Chondrocyte (in vitro differentiated cells): Measurements from ENCODE around the gene PTPRN2. TPM values are rescaled to one million over a fixed set of nuclear protein-coding genes. Genes with fewer than 3 reads are reported as not detected.

ENCODE experiments used
- DNase-seq: peaks from one replicate; pipeline ENCODE4 v3.0.0; 2021; ENCODE audit warnings: mixed read lengths, low spot score
- H3K27ac Mint-ChIP-seq: one replicate; pipeline ENCODE4 v1.8.0; 2021; ENCODE audit warnings: mild to moderate bottlenecking, moderate library complexity, mixed read lengths; ENCODE audit not compliant: unreplicated experiment
- H3K27me3 Mint-ChIP-seq: 2 replicates; pipeline ENCODE4 v1.8.0; 2021; ENCODE audit warnings: low read depth, mixed read lengths
- H3K36me3 Mint-ChIP-seq: 2 replicates; pipeline ENCODE4 v1.8.0; 2021; ENCODE audit warnings: low read depth, mixed read lengths
- H3K4me1 Mint-ChIP-seq: 2 replicates; pipeline ENCODE4 v1.8.0; 2021; ENCODE audit warnings: low read depth, mild to moderate bottlenecking, mixed read lengths
- H3K4me3 Mint-ChIP-seq: one replicate; pipeline ENCODE4 v1.8.0; 2021; ENCODE audit warnings: mild to moderate bottlenecking, moderate library complexity, mixed read lengths; ENCODE audit not compliant: unreplicated experiment
- H3K9me3 Mint-ChIP-seq: 2 replicates; pipeline ENCODE4 v1.8.0; 2021; ENCODE audit warnings: low read depth, mixed read lengths
- CTCF ChIP-seq: fragments of 200-600 bp; sonication (generic); IDR thresholded peaks from 2 replicates; pipeline ENCODE4 v1.5.0; 2021; ENCODE audit warnings: antibody characterized with exemption, mild to moderate bottlenecking, moderate library complexity
- total RNA-seq: library from RNA; stranded (reverse); gene quantifications from 3 replicates; pipeline ENCODE4 v1.2.1, GENCODE V29; 2021

Gene PTPRN2
- total RNA-seq, 1 donor from 2014 or later = 0.30 TPM

- H3K9me3 Mint-ChIP-seq = peaks cover 2% of the 10 kb centered on the region
- TF ChIP-seq CTCF = no peak
- no peaks in the 10 kb centered on the region for H3K36me3 Mint-ChIP-seq
- no peak overlapping the region for H3K4me3 Mint-ChIP-seq
- DNase-seq = peak; percentile 87
- H3K4me1 Mint-ChIP-seq = no peaks in the 10 kb centered on the region
- no peaks in the 10 kb centered on the region for H3K27me3 Mint-ChIP-seq
- no peak overlapping the region for H3K27ac Mint-ChIP-seq
Measured at GRCh38 chr7:157864911-157865310, 722.7 kb downstream of the PTPRN2 start.

- no peaks in the 10 kb centered on the region for H3K9me3 Mint-ChIP-seq
- H3K4me3 Mint-ChIP-seq = no peak overlapping the region
- no peak for TF ChIP-seq CTCF
- H3K27me3 Mint-ChIP-seq = no peaks in the 10 kb centered on the region
- no peaks in the 10 kb centered on the region for H3K36me3 Mint-ChIP-seq
- H3K4me1 Mint-ChIP-seq = no peaks in the 10 kb centered on the region
- H3K27ac Mint-ChIP-seq = no peak overlapping the region
- peak; percentile 87 for DNase-seq
Measured at GRCh38 chr7:157863906-157864810, 723.5 kb downstream of the PTPRN2 start.

GRCh38 chr7:157863176-157863575, 724.4 kb downstream of the PTPRN2 start:
- DNase-seq = peak; percentile 66
- Mint-ChIP-seq H3K36me3 (no peaks in the 10 kb centered on the region), H3K4me1 (no peaks in the 10 kb centered on the region), H3K9me3 (no peaks in the 10 kb centered on the region), H3K4me3 (no peak overlapping the region), H3K27me3 (no peaks in the 10 kb centered on the region), H3K27ac (no peak overlapping the region)
- TF ChIP-seq CTCF = no peak

- Mint-ChIP-seq H3K4me3 (no peak overlapping the region), H3K27ac (no peak overlapping the region), H3K36me3 (no peaks in the 10 kb centered on the region), H3K9me3 (no peaks in the 10 kb centered on the region), H3K27me3 (no peaks in the 10 kb centered on the region), H3K4me1 (no peaks in the 10 kb centered on the region)
- TF ChIP-seq CTCF = no peak
- DNase-seq = peak; percentile 83
Measured at GRCh38 chr7:157862731-157863130, 724.9 kb downstream of the PTPRN2 start.

- no peaks in the 10 kb centered on the region for H3K9me3 Mint-ChIP-seq
- H3K36me3 Mint-ChIP-seq = no peaks in the 10 kb centered on the region
- no peaks in the 10 kb centered on the region for H3K27me3 Mint-ChIP-seq
- H3K4me1 Mint-ChIP-seq = no peaks in the 10 kb centered on the region
- peak; percentile 85 for DNase-seq
- H3K4me3 Mint-ChIP-seq = no peak overlapping the region
- no peak for TF ChIP-seq CTCF
- no peak overlapping the region for H3K27ac Mint-ChIP-seq
Measured at GRCh38 chr7:157861551-157861950, 726.1 kb downstream of the PTPRN2 start.
